Vagina (tissue), 2 donors: ENCODE data around the gene ADM5. TPM values are rescaled to one million over a fixed set of nuclear protein-coding genes. Genes with fewer than 3 reads are reported as not detected.

ENCODE experiments used
- DNase-seq, 2 donors: peaks; one replicate each; pipeline ENCODE4 v3.0.0-alpha.2; 2017; ENCODE audit errors: extremely low spot score in 2 of 2
- H3K27ac ChIP-seq: fragments of 200-600 bp; sonication (generic); one replicate; pipeline ENCODE4 v1.5.1; 2019
- H3K27me3 ChIP-seq: fragments of 200-600 bp; sonication (generic); one replicate; pipeline ENCODE4 v1.5.1; 2019
- H3K36me3 ChIP-seq, 2 donors: fragments of 200-600 bp; sonication (generic); one replicate each; pipeline ENCODE4 v1.5.1; 2017 to 2019
- H3K4me1 ChIP-seq: fragments of 200-600 bp; sonication (generic); one replicate; pipeline ENCODE4 v1.5.1; 2019
- H3K4me3 ChIP-seq, 2 donors: fragments of 200-600 bp; sonication (generic); 1 replicate in 1 of 2; 2 replicates in 1 of 2; pipeline ENCODE4 v1.5.1; 2016 to 2019
- H3K9me3 ChIP-seq: fragments of 200-600 bp; sonication (generic); one replicate; pipeline ENCODE4 v1.5.1; 2019
- CTCF ChIP-seq, 3 experiments: fragments of 450-650 bp in 2 of 3; fragments of 200-600 bp in 1 of 3; sonication (generic) in 1 of 3; IDR thresholded peaks; one replicate each; pipeline ENCODE4 v1.5.1; 2017 to 2019; ENCODE audit warnings: antibody characterized with exemption in 3 of 3, mild to moderate bottlenecking in 2 of 3, moderate library complexity in 2 of 3
- POLR2A ChIP-seq, 2 donors: fragments of 450-650 bp; IDR thresholded peaks; one replicate each; pipeline ENCODE4 v1.6.1; 2017; ENCODE audit warnings: antibody characterized with exemption in 2 of 2, mild to moderate bottlenecking in 2 of 2, moderate library complexity in 2 of 2
- POLR2AphosphoS5 ChIP-seq, 2 donors: sonication (generic); formaldehyde crosslinking; IDR thresholded peaks; one replicate each; pipeline ENCODE4 v1.9.0; 2017; ENCODE audit warnings: antibody characterized with exemption in 2 of 2, mild to moderate bottlenecking in 2 of 2, low read depth in 1 of 2; ENCODE audit not compliant: insufficient read depth in 1 of 2
- intact Hi-C: fragments of 100-400 bp; cut with DNase I; formaldehyde crosslinking; loops from one replicate; pipeline ENCODE4 v1.15.1; 2023
- total RNA-seq: library from RNA; depleted of rRNA; stranded (reverse); fragments of >200 nt; gene quantifications from one replicate; pipeline ENCODE4 v1.2.3, GENCODE V29; 2016

ADM5 gene
- total RNA-seq, 1 donor from 2014 or later: 2.7 TPM

GRCh38 chr19:49651820-49652550, 37.4 kb upstream of the ADM5 start:
- H3K27me3 ChIP-seq: no peaks in the 10 kb centered on the region
- intact Hi-C loops: no loop called here
- peaks cover 4 to 80% of the 10 kb centered on the region in 2 donors for H3K36me3 ChIP-seq
- TF ChIP-seq POLR2AphosphoS5 (IDR thresholded peaks at IDR 0.05; ENCODE audit: insufficient read depth in 1 of 2, low read depth in 1 of 2): no peak
- no peak for TF ChIP-seq POLR2A (IDR thresholded peaks at IDR 0.05)
- TF ChIP-seq CTCF (IDR thresholded peaks at IDR 0.05): no peak
- no peak for DNase-seq
- H3K4me1 ChIP-seq: no peaks in the 10 kb centered on the region
- H3K27ac ChIP-seq: no peak overlapping the region
- H3K9me3 ChIP-seq: no peaks in the 10 kb centered on the region
- no peak overlapping the region for H3K4me3 ChIP-seq

GRCh38 chr19:49652551-49653465, 36.6 kb upstream of the ADM5 start:
- no peak for DNase-seq
- intact Hi-C loops: no loop called here
- TF ChIP-seq CTCF (IDR thresholded peaks at IDR 0.05): no peak
- TF ChIP-seq POLR2A (IDR thresholded peaks at IDR 0.05): no peak
- TF ChIP-seq POLR2AphosphoS5 (IDR thresholded peaks at IDR 0.05; ENCODE audit: insufficient read depth in 1 of 2, low read depth in 1 of 2): no peak
- H3K27me3 ChIP-seq: no peaks in the 10 kb centered on the region
- peaks cover 4 to 81% of the 10 kb centered on the region in 2 donors for H3K36me3 ChIP-seq
- no peaks in the 10 kb centered on the region for H3K9me3 ChIP-seq
- H3K4me1 ChIP-seq: no peaks in the 10 kb centered on the region
- H3K27ac ChIP-seq: no peak overlapping the region
- no peak overlapping the region for H3K4me3 ChIP-seq

- Histone ChIP-seq H3K4me3 (no peak overlapping the region), H3K9me3 (no peaks in the 10 kb centered on the region), H3K4me1 (no peaks in the 10 kb centered on the region), H3K27ac (no peak overlapping the region), H3K27me3 (no peaks in the 10 kb centered on the region), H3K36me3 (peaks cover 4 to 87% of the 10 kb centered on the region in 2 donors)
- TF ChIP-seq CTCF (IDR thresholded peaks at IDR 0.05) (no peak), POLR2A (IDR thresholded peaks at IDR 0.05) (no peak), POLR2AphosphoS5 (IDR thresholded peaks at IDR 0.05; ENCODE audit: insufficient read depth in 1 of 2, low read depth in 1 of 2) (no peak)
- no peak for DNase-seq
- intact Hi-C loops: no loop called here
Measured at GRCh38 chr19:49653466-49653806, 36.0 kb upstream of the ADM5 start.

GRCh38 chr19:49654581-49654980, 34.8 kb upstream of the ADM5 start:
- Histone ChIP-seq H3K27ac (no peak overlapping the region), H3K4me1 (no peaks in the 10 kb centered on the region), H3K27me3 (no peaks in the 10 kb centered on the region), H3K9me3 (no peaks in the 10 kb centered on the region), H3K4me3 (no peak overlapping the region), H3K36me3 (peaks cover 4 to 92% of the 10 kb centered on the region in 2 donors)
- intact Hi-C loops: no loop called here
- DNase-seq: no peak
- TF ChIP-seq POLR2A (IDR thresholded peaks at IDR 0.05) (no peak), CTCF (IDR thresholded peaks at IDR 0.05) (no peak)
